Erythroblast (primary cell): Measurements from ENCODE around the gene ACE.

Source experiments
- GATA1 ChIP-seq: IDR thresholded peaks from 2 replicates; pipeline ENCODE4 v1.6.1; 2011; ENCODE audit warnings: low read depth, mild to moderate bottlenecking, control low read depth, low read length, moderate library complexity
- POLR2A ChIP-seq: IDR thresholded peaks from 2 replicates; pipeline ENCODE4 v1.6.1; 2011; ENCODE audit warnings: mild to moderate bottlenecking, low read length

- no peak for TF ChIP-seq POLR2A
- no peak for TF ChIP-seq GATA1
These were observed 46.6 kb upstream of the ACE start for GRCh38 chr17:63430223-63430622.
